Suprapubic skin (tissue), 3 donors: ENCODE results near the gene CNN3.

Experiments
- POLR2A ChIP-seq, 2 donors: fragments of 450-650 bp; IDR thresholded peaks; one replicate each; pipeline ENCODE4 v1.6.1; 2017; ENCODE audit warnings: antibody characterized with exemption in 2 of 2, mild to moderate bottlenecking in 2 of 2, moderate library complexity in 2 of 2
- TF ChIP-seq, protein P1 (sequence below), 2 donors: fragments of 200-600 bp in 1 of 2; fragments of 450-650 bp in 1 of 2; sonication (generic) in 1 of 2; IDR thresholded peaks; one replicate each; pipeline ENCODE4 v1.5.1; 2016 to 2019; ENCODE audit warnings: antibody characterized with exemption in 2 of 2, mild to moderate bottlenecking in 1 of 2, moderate library complexity in 1 of 2

DNA sequence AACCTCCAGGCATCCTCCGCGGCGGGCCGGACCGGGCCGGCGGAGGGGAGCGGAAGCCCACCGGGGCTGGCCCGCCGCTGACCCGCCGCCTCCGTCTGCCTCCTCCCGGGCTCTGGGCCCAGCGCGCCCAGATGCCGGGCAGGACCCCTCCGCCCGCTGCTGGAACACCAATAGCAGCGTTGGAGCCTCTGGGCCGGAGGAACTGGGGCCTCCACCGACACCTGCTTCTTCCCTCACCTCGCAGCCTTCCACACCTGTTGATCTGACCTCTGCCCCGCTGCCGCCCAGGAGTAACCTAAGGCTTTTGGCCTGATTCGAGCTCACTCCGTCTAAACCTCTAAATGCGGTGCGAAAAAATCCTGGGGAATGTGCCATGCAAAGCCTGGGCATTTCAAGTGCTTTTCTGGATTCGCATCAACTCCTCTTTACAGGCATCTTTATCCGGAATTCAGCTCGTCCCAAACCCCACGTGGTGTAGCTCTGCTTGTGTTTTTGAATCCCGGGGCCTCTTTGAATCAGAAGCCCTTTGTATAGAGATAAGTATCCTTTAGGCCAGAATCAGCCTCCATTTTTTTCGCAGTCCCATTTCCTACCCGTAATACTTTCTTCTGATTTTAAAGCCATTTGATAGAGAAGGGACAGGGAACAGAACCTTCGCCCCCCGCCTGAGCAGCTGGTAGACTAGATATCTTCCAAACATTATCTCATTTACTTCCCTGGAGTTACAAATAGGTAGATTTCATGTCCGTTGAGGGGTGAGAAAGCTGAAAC is 680 bp upstream of the CNN3 start:
- TF ChIP-seq, protein P1, sequence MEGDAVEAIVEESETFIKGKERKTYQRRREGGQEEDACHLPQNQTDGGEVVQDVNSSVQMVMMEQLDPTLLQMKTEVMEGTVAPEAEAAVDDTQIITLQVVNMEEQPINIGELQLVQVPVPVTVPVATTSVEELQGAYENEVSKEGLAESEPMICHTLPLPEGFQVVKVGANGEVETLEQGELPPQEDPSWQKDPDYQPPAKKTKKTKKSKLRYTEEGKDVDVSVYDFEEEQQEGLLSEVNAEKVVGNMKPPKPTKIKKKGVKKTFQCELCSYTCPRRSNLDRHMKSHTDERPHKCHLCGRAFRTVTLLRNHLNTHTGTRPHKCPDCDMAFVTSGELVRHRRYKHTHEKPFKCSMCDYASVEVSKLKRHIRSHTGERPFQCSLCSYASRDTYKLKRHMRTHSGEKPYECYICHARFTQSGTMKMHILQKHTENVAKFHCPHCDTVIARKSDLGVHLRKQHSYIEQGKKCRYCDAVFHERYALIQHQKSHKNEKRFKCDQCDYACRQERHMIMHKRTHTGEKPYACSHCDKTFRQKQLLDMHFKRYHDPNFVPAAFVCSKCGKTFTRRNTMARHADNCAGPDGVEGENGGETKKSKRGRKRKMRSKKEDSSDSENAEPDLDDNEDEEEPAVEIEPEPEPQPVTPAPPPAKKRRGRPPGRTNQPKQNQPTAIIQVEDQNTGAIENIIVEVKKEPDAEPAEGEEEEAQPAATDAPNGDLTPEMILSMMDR (IDR thresholded peaks at IDR 0.05), result no peak
- no peak for TF ChIP-seq POLR2A (IDR thresholded peaks at IDR 0.05)
